Body of pancreas (tissue), 4 donors: Measurements from ENCODE around the gene LDLRAD3.

Experiments
- POLR2A ChIP-seq, 3 donors: fragments of 450-650 bp; IDR thresholded peaks; one replicate each; pipeline ENCODE4 v1.6.1; 2016; ENCODE audit warnings: antibody characterized with exemption in 3 of 3, mild to moderate bottlenecking in 2 of 3
- TF ChIP-seq, protein P1 (sequence below), 7 experiments: fragments of 450-650 bp in 4 of 7; fragments of 200-600 bp in 3 of 7; sonication (generic) in 3 of 7; IDR thresholded peaks; one replicate each; pipeline ENCODE4 v1.5.1; 2016 to 2019; ENCODE audit warnings: antibody characterized with exemption in 7 of 7

DNA sequence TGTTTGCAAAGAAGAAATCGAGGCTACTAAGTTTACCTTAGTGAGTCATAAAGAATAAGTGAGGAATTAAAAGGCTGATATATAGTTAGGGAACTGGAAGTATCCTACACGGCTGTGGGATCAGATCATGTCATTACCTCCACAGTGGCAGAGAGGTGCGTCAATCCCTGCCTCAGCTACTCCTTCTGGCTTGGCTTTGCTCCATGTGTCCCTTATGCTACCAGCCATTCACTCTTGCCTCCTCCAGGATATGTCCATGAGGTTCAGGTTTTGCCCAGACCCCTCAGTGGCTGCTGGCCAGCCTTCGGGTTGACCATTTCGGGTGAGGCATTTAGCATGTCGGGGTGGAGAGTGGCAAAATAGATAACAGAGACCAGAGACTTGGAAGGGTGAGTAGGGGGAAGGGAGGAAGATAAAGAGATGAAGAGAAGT, 153.4 kb downstream of the LDLRAD3 start:
- TF ChIP-seq, protein P1, sequence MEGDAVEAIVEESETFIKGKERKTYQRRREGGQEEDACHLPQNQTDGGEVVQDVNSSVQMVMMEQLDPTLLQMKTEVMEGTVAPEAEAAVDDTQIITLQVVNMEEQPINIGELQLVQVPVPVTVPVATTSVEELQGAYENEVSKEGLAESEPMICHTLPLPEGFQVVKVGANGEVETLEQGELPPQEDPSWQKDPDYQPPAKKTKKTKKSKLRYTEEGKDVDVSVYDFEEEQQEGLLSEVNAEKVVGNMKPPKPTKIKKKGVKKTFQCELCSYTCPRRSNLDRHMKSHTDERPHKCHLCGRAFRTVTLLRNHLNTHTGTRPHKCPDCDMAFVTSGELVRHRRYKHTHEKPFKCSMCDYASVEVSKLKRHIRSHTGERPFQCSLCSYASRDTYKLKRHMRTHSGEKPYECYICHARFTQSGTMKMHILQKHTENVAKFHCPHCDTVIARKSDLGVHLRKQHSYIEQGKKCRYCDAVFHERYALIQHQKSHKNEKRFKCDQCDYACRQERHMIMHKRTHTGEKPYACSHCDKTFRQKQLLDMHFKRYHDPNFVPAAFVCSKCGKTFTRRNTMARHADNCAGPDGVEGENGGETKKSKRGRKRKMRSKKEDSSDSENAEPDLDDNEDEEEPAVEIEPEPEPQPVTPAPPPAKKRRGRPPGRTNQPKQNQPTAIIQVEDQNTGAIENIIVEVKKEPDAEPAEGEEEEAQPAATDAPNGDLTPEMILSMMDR (IDR thresholded peaks at IDR 0.05), result no peak
- TF ChIP-seq POLR2A (IDR thresholded peaks at IDR 0.05), result no peak
